GM23338 (cell line): ENCODE data around the gene STAT1. TPM values are rescaled to one million over a fixed set of nuclear protein-coding genes. Genes with fewer than 3 reads are reported as not detected.

ENCODE experiments used
- CREB1 ChIP-seq: fragments of 250-450 bp; sonication (Bioruptor Pico); IDR thresholded peaks from 2 replicates; pipeline ENCODE4 v1.5.0; 2020; ENCODE audit warnings: low read depth, mild to moderate bottlenecking, moderate library complexity
- EZH2phosphoT487 ChIP-seq: fragments of 200-600 bp; sonication (generic); IDR thresholded peaks from one replicate; pipeline ENCODE4 v1.8.1; 2018; ENCODE audit warnings: antibody characterized with exemption; ENCODE audit not compliant: unreplicated experiment
- NANOG ChIP-seq: IDR thresholded peaks from 2 replicates; pipeline ENCODE4 v1.6.1; 2016; ENCODE audit warnings: antibody characterized with exemption, borderline replicate concordance
- ZNF114 ChIP-seq: fragments of 250-450 bp; sonication (Bioruptor Pico); IDR thresholded peaks from 2 replicates; pipeline ENCODE4 v1.5.0; 2020; ENCODE audit warnings: mild to moderate bottlenecking, moderate library complexity
- ZNF331 ChIP-seq: fragments of 250-450 bp; sonication (Bioruptor Pico); IDR thresholded peaks from 2 replicates; pipeline ENCODE4 v1.5.0; 2020; ENCODE audit warnings: low read depth, mild to moderate bottlenecking, moderate library complexity
- polyA plus RNA-seq: library from polyadenylated mRNA; unstranded; fragments of >200 nt; fragmentation: Nextera tagmentation; extraction: Ambion mirVana; gene quantifications from 2 replicates; pipeline ENCODE4 v1.2.1, GENCODE V29; 2016
- total RNA-seq: library from RNA; depleted of rRNA; stranded (reverse); fragments of >200 nt; shearing (Covaris generic); gene quantifications from 2 replicates; pipeline ENCODE4 v1.2.3, GENCODE V29; 2014
- TF ChIP-seq, protein P1 (sequence below): fragments of 250-450 bp; sonication (Bioruptor Pico); IDR thresholded peaks from 2 replicates; pipeline ENCODE4 v1.5.0; 2020; ENCODE audit warnings: mild to moderate bottlenecking, moderate library complexity
- TF ChIP-seq, protein P2 (sequence below), 2 experiments: fragments of 200-600 bp in 1 of 2; sonication (generic) in 1 of 2; conservative IDR thresholded peaks; 2 replicates each; pipeline versions ENCODE4 v1.5.1 to v1.6.1; 2016 to 2017; ENCODE audit warnings: antibody characterized with exemption in 2 of 2, low read depth in 2 of 2, mild to moderate bottlenecking in 2 of 2, moderate library complexity in 1 of 2
- TF ChIP-seq, protein P3 (sequence below): IDR thresholded peaks from 2 replicates; pipeline ENCODE4 v1.6.1; 2016; ENCODE audit warnings: antibody characterized with exemption

Gene STAT1
- total and polyA plus RNA-seq, 2 experiments from 2014 or later, result 15.1 to 47.4 TPM

GRCh38 chr2:190950566-190950991 lies 63.4 kb downstream of the STAT1 start (continued):
- TF ChIP-seq, protein P1, sequence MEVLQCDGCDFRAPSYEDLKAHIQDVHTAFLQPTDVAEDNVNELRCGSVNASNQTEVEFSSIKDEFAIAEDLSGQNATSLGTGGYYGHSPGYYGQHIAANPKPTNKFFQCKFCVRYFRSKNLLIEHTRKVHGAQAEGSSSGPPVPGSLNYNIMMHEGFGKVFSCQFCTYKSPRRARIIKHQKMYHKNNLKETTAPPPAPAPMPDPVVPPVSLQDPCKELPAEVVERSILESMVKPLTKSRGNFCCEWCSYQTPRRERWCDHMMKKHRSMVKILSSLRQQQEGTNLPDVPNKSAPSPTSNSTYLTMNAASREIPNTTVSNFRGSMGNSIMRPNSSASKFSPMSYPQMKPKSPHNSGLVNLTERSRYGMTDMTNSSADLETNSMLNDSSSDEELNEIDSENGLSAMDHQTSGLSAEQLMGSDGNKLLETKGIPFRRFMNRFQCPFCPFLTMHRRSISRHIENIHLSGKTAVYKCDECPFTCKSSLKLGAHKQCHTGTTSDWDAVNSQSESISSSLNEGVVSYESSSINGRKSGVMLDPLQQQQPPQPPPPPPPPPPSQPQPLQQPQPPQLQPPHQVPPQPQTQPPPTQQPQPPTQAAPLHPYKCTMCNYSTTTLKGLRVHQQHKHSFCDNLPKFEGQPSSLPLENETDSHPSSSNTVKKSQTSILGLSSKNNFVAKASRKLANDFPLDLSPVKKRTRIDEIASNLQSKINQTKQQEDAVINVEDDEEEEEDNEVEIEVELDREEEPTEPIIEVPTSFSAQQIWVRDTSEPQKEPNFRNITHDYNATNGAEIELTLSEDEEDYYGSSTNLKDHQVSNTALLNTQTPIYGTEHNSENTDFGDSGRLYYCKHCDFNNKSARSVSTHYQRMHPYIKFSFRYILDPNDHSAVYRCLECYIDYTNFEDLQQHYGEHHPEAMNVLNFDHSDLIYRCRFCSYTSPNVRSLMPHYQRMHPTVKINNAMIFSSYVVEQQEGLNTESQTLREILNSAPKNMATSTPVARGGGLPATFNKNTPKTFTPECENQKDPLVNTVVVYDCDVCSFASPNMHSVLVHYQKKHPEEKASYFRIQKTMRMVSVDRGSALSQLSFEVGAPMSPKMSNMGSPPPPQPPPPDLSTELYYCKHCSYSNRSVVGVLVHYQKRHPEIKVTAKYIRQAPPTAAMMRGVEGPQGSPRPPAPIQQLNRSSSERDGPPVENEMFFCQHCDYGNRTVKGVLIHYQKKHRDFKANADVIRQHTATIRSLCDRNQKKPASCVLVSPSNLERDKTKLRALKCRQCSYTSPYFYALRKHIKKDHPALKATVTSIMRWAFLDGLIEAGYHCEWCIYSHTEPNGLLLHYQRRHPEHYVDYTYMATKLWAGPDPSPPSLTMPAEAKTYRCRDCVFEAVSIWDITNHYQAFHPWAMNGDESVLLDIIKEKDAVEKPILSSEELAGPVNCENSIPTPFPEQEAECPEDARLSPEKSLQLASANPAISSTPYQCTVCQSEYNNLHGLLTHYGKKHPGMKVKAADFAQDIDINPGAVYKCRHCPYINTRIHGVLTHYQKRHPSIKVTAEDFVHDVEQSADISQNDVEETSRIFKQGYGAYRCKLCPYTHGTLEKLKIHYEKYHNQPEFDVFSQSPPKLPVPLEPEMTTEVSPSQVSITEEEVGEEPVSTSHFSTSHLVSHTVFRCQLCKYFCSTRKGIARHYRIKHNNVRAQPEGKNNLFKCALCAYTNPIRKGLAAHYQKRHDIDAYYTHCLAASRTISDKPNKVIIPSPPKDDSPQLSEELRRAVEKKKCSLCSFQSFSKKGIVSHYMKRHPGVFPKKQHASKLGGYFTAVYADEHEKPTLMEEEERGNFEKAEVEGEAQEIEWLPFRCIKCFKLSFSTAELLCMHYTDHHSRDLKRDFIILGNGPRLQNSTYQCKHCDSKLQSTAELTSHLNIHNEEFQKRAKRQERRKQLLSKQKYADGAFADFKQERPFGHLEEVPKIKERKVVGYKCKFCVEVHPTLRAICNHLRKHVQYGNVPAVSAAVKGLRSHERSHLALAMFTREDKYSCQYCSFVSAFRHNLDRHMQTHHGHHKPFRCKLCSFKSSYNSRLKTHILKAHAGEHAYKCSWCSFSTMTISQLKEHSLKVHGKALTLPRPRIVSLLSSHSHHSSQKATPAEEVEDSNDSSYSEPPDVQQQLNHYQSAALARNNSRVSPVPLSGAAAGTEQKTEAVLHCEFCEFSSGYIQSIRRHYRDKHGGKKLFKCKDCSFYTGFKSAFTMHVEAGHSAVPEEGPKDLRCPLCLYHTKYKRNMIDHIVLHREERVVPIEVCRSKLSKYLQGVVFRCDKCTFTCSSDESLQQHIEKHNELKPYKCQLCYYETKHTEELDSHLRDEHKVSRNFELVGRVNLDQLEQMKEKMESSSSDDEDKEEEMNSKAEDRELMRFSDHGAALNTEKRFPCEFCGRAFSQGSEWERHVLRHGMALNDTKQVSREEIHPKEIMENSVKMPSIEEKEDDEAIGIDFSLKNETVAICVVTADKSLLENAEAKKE (CRISPR knock-in tag), result no peak
- no peak for TF ChIP-seq NANOG
- TF ChIP-seq ZNF331 (CRISPR knock-in tag), result no peak
- TF ChIP-seq, protein P2, sequence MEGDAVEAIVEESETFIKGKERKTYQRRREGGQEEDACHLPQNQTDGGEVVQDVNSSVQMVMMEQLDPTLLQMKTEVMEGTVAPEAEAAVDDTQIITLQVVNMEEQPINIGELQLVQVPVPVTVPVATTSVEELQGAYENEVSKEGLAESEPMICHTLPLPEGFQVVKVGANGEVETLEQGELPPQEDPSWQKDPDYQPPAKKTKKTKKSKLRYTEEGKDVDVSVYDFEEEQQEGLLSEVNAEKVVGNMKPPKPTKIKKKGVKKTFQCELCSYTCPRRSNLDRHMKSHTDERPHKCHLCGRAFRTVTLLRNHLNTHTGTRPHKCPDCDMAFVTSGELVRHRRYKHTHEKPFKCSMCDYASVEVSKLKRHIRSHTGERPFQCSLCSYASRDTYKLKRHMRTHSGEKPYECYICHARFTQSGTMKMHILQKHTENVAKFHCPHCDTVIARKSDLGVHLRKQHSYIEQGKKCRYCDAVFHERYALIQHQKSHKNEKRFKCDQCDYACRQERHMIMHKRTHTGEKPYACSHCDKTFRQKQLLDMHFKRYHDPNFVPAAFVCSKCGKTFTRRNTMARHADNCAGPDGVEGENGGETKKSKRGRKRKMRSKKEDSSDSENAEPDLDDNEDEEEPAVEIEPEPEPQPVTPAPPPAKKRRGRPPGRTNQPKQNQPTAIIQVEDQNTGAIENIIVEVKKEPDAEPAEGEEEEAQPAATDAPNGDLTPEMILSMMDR (conservative IDR thresholded peaks at IDR 0.05; ENCODE audit: low read depth in 2 of 2), result no peak
- no peak for TF ChIP-seq EZH2phosphoT487
- TF ChIP-seq CREB1 (CRISPR knock-in tag), result no peak
- TF ChIP-seq ZNF114 (CRISPR knock-in tag), result no peak
- TF ChIP-seq, protein P3, sequence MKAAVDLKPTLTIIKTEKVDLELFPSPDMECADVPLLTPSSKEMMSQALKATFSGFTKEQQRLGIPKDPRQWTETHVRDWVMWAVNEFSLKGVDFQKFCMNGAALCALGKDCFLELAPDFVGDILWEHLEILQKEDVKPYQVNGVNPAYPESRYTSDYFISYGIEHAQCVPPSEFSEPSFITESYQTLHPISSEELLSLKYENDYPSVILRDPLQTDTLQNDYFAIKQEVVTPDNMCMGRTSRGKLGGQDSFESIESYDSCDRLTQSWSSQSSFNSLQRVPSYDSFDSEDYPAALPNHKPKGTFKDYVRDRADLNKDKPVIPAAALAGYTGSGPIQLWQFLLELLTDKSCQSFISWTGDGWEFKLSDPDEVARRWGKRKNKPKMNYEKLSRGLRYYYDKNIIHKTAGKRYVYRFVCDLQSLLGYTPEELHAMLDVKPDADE, result no peak
